CD4-positive, alpha-beta T cell treated with Interleukin-2 at 100 ng/mL for 4 hours (primary cell): ENCODE data around the gene UMODL1.

Experiments
- DNase-seq: peaks from one replicate; pipeline ENCODE4 v3.0.0-alpha.2; 2020; ENCODE audit warnings: low spot score

UMODL1 gene

GRCh38 chr21:42096566-42096965 is 25.4 kb downstream of the UMODL1 start:
- DNase-seq: no peak

GRCh38 chr21:42097274-42097673 is 26.2 kb downstream of the UMODL1 start:
- no peak for DNase-seq

GRCh38 chr21:42097860-42098454 is 26.8 kb downstream of the UMODL1 start:
- DNase-seq: no peak

GRCh38 chr21:42098957-42099505 is 27.9 kb downstream of the UMODL1 start:
- no peak for DNase-seq

GRCh38 chr21:42101246-42101645 is 30.1 kb downstream of the UMODL1 start:
- DNase-seq: no peak

- DNase-seq: no peak
Observed at GRCh38 chr21:42102076-42102475, 31.0 kb downstream of the UMODL1 start.

- no peak for DNase-seq
Observed at GRCh38 chr21:42102526-42102925, 31.4 kb downstream of the UMODL1 start.

GRCh38 chr21:42102991-42103390 is 31.9 kb downstream of the UMODL1 start:
- no peak for DNase-seq

- DNase-seq: no peak
Observed at GRCh38 chr21:42103843-42104242, 32.7 kb downstream of the UMODL1 start.

- DNase-seq: no peak
Observed at GRCh38 chr21:42105476-42106315, 34.6 kb downstream of the UMODL1 start.

- DNase-seq: no peak
Observed at GRCh38 chr21:42106425-42106824, 35.3 kb downstream of the UMODL1 start.

GRCh38 chr21:42107177-42107880 is 36.2 kb downstream of the UMODL1 start:
- DNase-seq: no peak

- DNase-seq: peak; percentile 61
Observed at GRCh38 chr21:42107881-42108553, 36.9 kb downstream of the UMODL1 start.

- no peak for DNase-seq
Observed at GRCh38 chr21:42108554-42109340, 37.6 kb downstream of the UMODL1 start.

- DNase-seq: no peak
Observed at GRCh38 chr21:42109473-42109872, 38.4 kb downstream of the UMODL1 start.

- no peak for DNase-seq
Observed at GRCh38 chr21:42109873-42110525, 38.9 kb downstream of the UMODL1 start.

GRCh38 chr21:42110691-42111469 is 39.8 kb downstream of the UMODL1 start:
- no peak for DNase-seq

- no peak for DNase-seq
Observed at GRCh38 chr21:42111470-42111743, 40.3 kb downstream of the UMODL1 start.

GRCh38 chr21:42111811-42112210 is 40.7 kb downstream of the UMODL1 start:
- DNase-seq: no peak

GRCh38 chr21:42112238-42112637 is 41.1 kb downstream of the UMODL1 start:
- DNase-seq: no peak
